HG03432 (cell line): ENCODE data around the gene OR56A1.
"Not testable (repeated sequence)": the region's sequence is repeated elsewhere in the genome, so short reads cannot be mapped to it uniquely, and the experiment has no call there.

ENCODE experiments used
- ATAC-seq: cut with Tn5 transposase; IDR thresholded peaks from one replicate; pipeline ENCODE4 v1.9.1; 2021; ENCODE audit warnings: mild to moderate bottlenecking, moderate library complexity; ENCODE audit not compliant: unreplicated experiment

The OR56A1 gene

GRCh38 chr11:6030708-6031405 is at the start of gene OR56A1:
OR56A1 (minus strand) TSS chr11:6030758; CDS start chr11:6027692, 3,066 bp downstream.
- ATAC-seq = no peak

- ATAC-seq = no peak
Observed at GRCh38 chr11:6079463-6079862, 48.9 kb upstream of the OR56A1 start.

GRCh38 chr11:6077723-6078122 is 47.2 kb upstream of the OR56A1 start:
- no peak for ATAC-seq

- not testable (repeated sequence) for ATAC-seq
Observed at GRCh38 chr11:6076443-6076842, 45.9 kb upstream of the OR56A1 start.

GRCh38 chr11:6067502-6067901 is 36.9 kb upstream of the OR56A1 start:
- ATAC-seq = no peak

GRCh38 chr11:6062691-6063358 is 32.3 kb upstream of the OR56A1 start:
- peak; percentile 60 for ATAC-seq

GRCh38 chr11:6061475-6061874 is 30.9 kb upstream of the OR56A1 start:
- no peak for ATAC-seq

GRCh38 chr11:6057452-6057851 is 26.9 kb upstream of the OR56A1 start:
- ATAC-seq = no peak

GRCh38 chr11:6055569-6055968 is 25.0 kb upstream of the OR56A1 start:
- no peak for ATAC-seq

GRCh38 chr11:6052374-6052773 is 21.8 kb upstream of the OR56A1 start:
- ATAC-seq = no peak

- no peak for ATAC-seq
Observed at GRCh38 chr11:6040874-6041273, 10.3 kb upstream of the OR56A1 start.

GRCh38 chr11:6027501-6027900 is 3.1 kb downstream of the OR56A1 start:
- ATAC-seq = no peak

GRCh38 chr11:6025056-6025455 is 5.5 kb downstream of the OR56A1 start:
- ATAC-seq = no peak

GRCh38 chr11:6022956-6023355 is 7.6 kb downstream of the OR56A1 start:
- ATAC-seq = peak; percentile 67

GRCh38 chr11:6013042-6013441 is 17.5 kb downstream of the OR56A1 start:
- ATAC-seq = no peak

GRCh38 chr11:6012035-6012668 is 18.4 kb downstream of the OR56A1 start:
- no peak for ATAC-seq

GRCh38 chr11:6006846-6007245 is 23.7 kb downstream of the OR56A1 start, which contains the start of gene OR56A4:
OR56A4 (minus strand) TSS chr11:6006946; CDS start chr11:6002992, 3,954 bp downstream.
- ATAC-seq = no peak

GRCh38 chr11:6006395-6006794 is 24.2 kb downstream of the OR56A1 start:
- no peak for ATAC-seq

- no peak for ATAC-seq
Observed at GRCh38 chr11:6002202-6002699, 28.3 kb downstream of the OR56A1 start.

GRCh38 chr11:5994791-5995190 is 35.8 kb downstream of the OR56A1 start:
- ATAC-seq = no peak

GRCh38 chr11:5992604-5993251 is 37.8 kb downstream of the OR56A1 start:
- ATAC-seq = peak; percentile 59
